SK-N-SH (cell line): Measurements from ENCODE around the gene IPPK. TPM values are rescaled to one million over a fixed set of nuclear protein-coding genes. Genes with fewer than 3 reads are reported as not detected.

Experiments
- CTCF ChIA-PET: fragments of 300-600, 350-600 bp; formaldehyde crosslinking; extraction: SDS; loops from one replicate; lab custom pipeline; 2021; lab: Yijun Ruan, JAX
- POLR2A ChIA-PET: fragments of 350-600 bp; sonication (Branson Sonifier 250); formaldehyde crosslinking; extraction: SDS; loops from one replicate; lab custom pipeline; 2020; ENCODE audit warnings: antibody characterized with exemption, inconsistent platforms; lab: Yijun Ruan, JAX
- DNase-seq: peaks from one replicate; pipeline ENCODE4 v3.0.0; 2012
- H2AFZ ChIP-seq: fragments of 200-600 bp; sonication (generic); 2 replicates; pipeline ENCODE4 v1.8.1; 2016; ENCODE audit warnings: antibody characterized with exemption, mild to moderate bottlenecking, low read depth
- H3F3A ChIP-seq: fragments of 200-600 bp; sonication (generic); replicated peaks from 2 replicates; pipeline ENCODE3; 2016; ENCODE audit warnings: antibody characterized with exemption, mild to moderate bottlenecking; ENCODE audit not compliant: insufficient read depth
- H3K27ac ChIP-seq, 2 experiments: fragments of 200-500 bp in 1 of 2; fragments of 200-600 bp in 1 of 2; sonication (Bioruptor generic) in 1 of 2; sonication (generic), shearing (Covaris generic) in 1 of 2; 2 replicates each; pipeline versions ENCODE4 v1.5.1 to v1.6.1; 2014 to 2016; ENCODE audit warnings: low read depth in 2 of 2, inconsistent platforms in 1 of 2, low read length in 1 of 2, mild to moderate bottlenecking in 1 of 2, mixed read lengths in 1 of 2
- H3K27me3 ChIP-seq: fragments of 200-600 bp; sonication (generic), shearing (Covaris generic); 2 replicates; pipeline ENCODE4 v1.6.1; 2016; ENCODE audit warnings: mixed run types; ENCODE audit not compliant: insufficient read depth
- H3K36me3 ChIP-seq, 2 experiments: fragments of 200-500 bp in 1 of 2; fragments of 200-600 bp in 1 of 2; sonication (Bioruptor generic) in 1 of 2; sonication (generic) in 1 of 2; replicated peaks in 1 of 2; 2 replicates each; pipeline versions ENCODE3 to v1.5.1; 2014 to 2016; ENCODE audit warnings: low read length in 1 of 2, mild to moderate bottlenecking in 1 of 2; ENCODE audit not compliant: insufficient read depth in 2 of 2, control insufficient read depth in 1 of 2
- H3K4me1 ChIP-seq, 2 experiments: fragments of 200-500 bp in 1 of 2; fragments of 200-600 bp in 1 of 2; sonication (Bioruptor generic) in 1 of 2; sonication (generic), shearing (Covaris generic) in 1 of 2; 2 replicates each; pipeline versions ENCODE4 v1.5.1 to v1.6.1; 2014 to 2016; ENCODE audit warnings: low read depth in 1 of 2, low read length in 1 of 2, mixed run types in 1 of 2; ENCODE audit not compliant: insufficient read depth in 2 of 2, control insufficient read depth in 1 of 2
- H3K4me2 ChIP-seq: fragments of 200-600 bp; sonication (generic), shearing (Covaris generic); 2 replicates; pipeline ENCODE4 v1.6.1; 2017; ENCODE audit warnings: mixed run types
- H3K4me3 ChIP-seq, 2 experiments: fragments of 200-500 bp in 1 of 2; fragments of 200-600 bp in 1 of 2; sonication (Bioruptor generic) in 1 of 2; sonication (generic), shearing (Covaris generic) in 1 of 2; 2 replicates each; pipeline versions ENCODE4 v1.5.1 to v1.8.1; 2014 to 2016; ENCODE audit warnings: low read depth in 2 of 2, inconsistent platforms in 1 of 2, low read length in 1 of 2, mild to moderate bottlenecking in 1 of 2, mixed read lengths in 1 of 2, moderate library complexity in 1 of 2
- H3K79me2 ChIP-seq: fragments of 200-600 bp; sonication (generic); 2 replicates; pipeline ENCODE4 v1.8.1; 2017; ENCODE audit warnings: mild to moderate bottlenecking; ENCODE audit not compliant: insufficient read depth
- H3K9ac ChIP-seq: fragments of 200-600 bp; sonication (generic); 2 replicates; pipeline ENCODE4 v1.6.1; 2017; ENCODE audit warnings: mixed run types
- H3K9me2 ChIP-seq: fragments of 200-600 bp; sonication (generic); 2 replicates; pipeline ENCODE4 v1.6.1; 2017; ENCODE audit warnings: mixed run types
- H3K9me3 ChIP-seq: fragments of 200-600 bp; sonication (generic); 2 replicates; pipeline ENCODE4 v1.6.1; 2017; ENCODE audit warnings: mixed run types, mild to moderate bottlenecking, moderate library complexity
- H4K20me1 ChIP-seq: fragments of 200-600 bp; sonication (generic); 2 replicates; pipeline ENCODE4 v1.6.1; 2017; ENCODE audit warnings: mild to moderate bottlenecking, mixed run types; ENCODE audit not compliant: insufficient read depth
- CHD2 ChIP-seq: fragments of 150-350 bp; IDR thresholded peaks from 2 replicates; pipeline ENCODE4 v1.6.1; 2018; ENCODE audit warnings: low read length; ENCODE audit not compliant: partially characterized antibody
- CTCF ChIP-seq: fragments of 200-600 bp; sonication (generic); IDR thresholded peaks from 2 replicates; pipeline ENCODE4 v1.6.1; 2017; ENCODE audit warnings: antibody characterized with exemption, mild to moderate bottlenecking, moderate library complexity
- FOXJ3 ChIP-seq: sonication (generic); formaldehyde crosslinking; IDR thresholded peaks from 2 replicates; pipeline ENCODE4 v1.5.1; 2020; ENCODE audit warnings: mild to moderate bottlenecking, missing genetic modification reagents
- FOXM1 ChIP-seq: IDR thresholded peaks from 2 replicates; pipeline ENCODE4 v1.4.0; 2012; ENCODE audit warnings: low read depth, mild to moderate bottlenecking
- GATA2 ChIP-seq: sonication (generic); formaldehyde crosslinking; IDR thresholded peaks from 2 replicates; pipeline ENCODE4 v1.5.0; 2020; ENCODE audit warnings: mild to moderate bottlenecking, missing genetic modification reagents
- MEF2A ChIP-seq: IDR thresholded peaks from 2 replicates; pipeline ENCODE4 v1.4.0; 2012; ENCODE audit warnings: low read depth, borderline replicate concordance
- MXI1 ChIP-seq: IDR thresholded peaks from 2 replicates; pipeline ENCODE4 v1.6.1; 2012; ENCODE audit warnings: mild to moderate bottlenecking, low read depth, low read length, improper control_type of control experiment
- NFIC ChIP-seq: IDR thresholded peaks from 2 replicates; pipeline ENCODE4 v1.4.0; 2012; ENCODE audit warnings: borderline replicate concordance
- NRF1 ChIP-seq: IDR thresholded peaks from 2 replicates; pipeline ENCODE4 v1.6.1; 2012; ENCODE audit warnings: low read depth, mild to moderate bottlenecking, low read length
- POLR2AphosphoS5 ChIP-seq: IDR thresholded peaks from 2 replicates; pipeline ENCODE4 v1.6.1; 2012; ENCODE audit warnings: low read depth, low read length
- RAD21 ChIP-seq: IDR thresholded peaks from 2 replicates; pipeline ENCODE4 v1.6.1; 2012; ENCODE audit warnings: mild to moderate bottlenecking, low read length
- RCOR1 ChIP-seq: fragments of 150-350 bp; IDR thresholded peaks from 2 replicates; pipeline ENCODE4 v1.6.1; 2017; ENCODE audit warnings: antibody characterized with exemption, low read length
- RFX5 ChIP-seq: IDR thresholded peaks from 2 replicates; pipeline ENCODE4 v1.6.1; 2012; ENCODE audit warnings: mild to moderate bottlenecking, improper control_type of control experiment, low read length
- RXRA ChIP-seq: IDR thresholded peaks from 2 replicates; pipeline ENCODE4 v1.4.0; 2012; ENCODE audit warnings: low read depth, mild to moderate bottlenecking, borderline replicate concordance
- SIN3A ChIP-seq: IDR thresholded peaks from 2 replicates; pipeline ENCODE4 v1.6.1; 2012; ENCODE audit warnings: low read depth, mild to moderate bottlenecking, low read length, moderate library complexity, borderline replicate concordance
- SMC3 ChIP-seq: IDR thresholded peaks from 2 replicates; pipeline ENCODE4 v1.6.1; 2012; ENCODE audit warnings: low read depth, low read length, improper control_type of control experiment
- TEAD4 ChIP-seq: IDR thresholded peaks from 2 replicates; pipeline ENCODE4 v1.4.0; 2012; ENCODE audit warnings: mild to moderate bottlenecking, borderline replicate concordance; ENCODE audit not compliant: insufficient read depth
- USF1 ChIP-seq: IDR thresholded peaks from 2 replicates; pipeline ENCODE4 v1.4.0; 2012; ENCODE audit warnings: low read depth, borderline replicate concordance
- WGBS: methylation state at CpG from one replicate; pipeline ENCODE4 v1.1.6; 2017; ENCODE audit warnings: low lambda C conversion rate; 5-methylcytosine and 5-hydroxymethylcytosine counted together
- polyA plus RNA-seq, 3 experiments: library from polyadenylated mRNA; depleted of rRNA; stranded (reverse); fragments of >200 nt; gene quantifications; 2 replicates each; pipeline ENCODE4 v1.2.3, GENCODE V29; 2012

IPPK gene
- polyA plus RNA-seq, 1 of the 3 experiments (the other 2 are of a cell fraction), result 16.5 TPM

- no peak for DNase-seq
Measured at GRCh38 chr9:92616199-92616641, 53.7 kb downstream of the IPPK start.

GRCh38 chr9:92615790-92616189, 54.1 kb downstream of the IPPK start:
- Histone ChIP-seq H3K4me1 (no peaks in the 10 kb centered on the region; a peak in 1 of 4 replicates), H3K9me2 (no peaks in the 10 kb centered on the region), H3K9me3 (no peaks in the 10 kb centered on the region), H2AFZ (no peak overlapping the region), H3K4me2 (no peak overlapping the region), H3K79me2 (no peaks in the 10 kb centered on the region), H3K9ac (no peak overlapping the region), H3K27ac (no peak overlapping the region), H4K20me1 (no peaks in the 10 kb centered on the region), H3K36me3 (peaks cover 9 to 87% of the 10 kb centered on the region in 2 experiments), H3F3A (no peaks in the 10 kb centered on the region), H3K27me3 (no peaks in the 10 kb centered on the region), H3K4me3 (no peak overlapping the region)
- TF ChIP-seq SMC3 (no peak), CHD2 (no peak), FOXJ3 (CRISPR knock-in tag) (no peak), NRF1 (no peak), POLR2AphosphoS5 (no peak), GATA2 (CRISPR knock-in tag) (no peak), CTCF (no peak), RCOR1 (no peak), RAD21 (no peak), SIN3A (no peak), RFX5 (no peak), RXRA (no peak)
- no peak for DNase-seq
- ChIA-PET CTCF (interaction anchor here (0.6 to 3.5 kb wide), 2 partner anchors 18 to 68 kb away, joined by 3 to 18 read pairs; no protein-coding TSS in a partner anchor), POLR2A (no interaction called here)
- WGBS, result 98% methylated on average over 13 of the region's 13 CpGs

More at GRCh38 chr9:92616199-92616641, 53.7 kb downstream of the IPPK start:
- POLR2A ChIA-PET, result no interaction called here
- Histone ChIP-seq H3K4me2 (no peak overlapping the region), H3K4me3 (no peak overlapping the region), H3K79me2 (no peaks in the 10 kb centered on the region), H4K20me1 (no peaks in the 10 kb centered on the region), H3K27me3 (no peaks in the 10 kb centered on the region), H3K36me3 (peaks cover 9 to 85% of the 10 kb centered on the region in 2 experiments), H3F3A (no peaks in the 10 kb centered on the region), H3K4me1 (no peaks in the 10 kb centered on the region; a peak in 1 of 4 replicates), H3K9me3 (no peaks in the 10 kb centered on the region), H2AFZ (no peak overlapping the region), H3K27ac (no peak overlapping the region), H3K9ac (no peak overlapping the region), H3K9me2 (no peaks in the 10 kb centered on the region)
- 90% methylated on average over 11 of the region's 11 CpGs for WGBS
- CTCF ChIA-PET, result interaction anchor here (3.5 kb wide), 1 partner anchor 18 kb away, joined by 18 read pairs; no protein-coding TSS in a partner anchor
- TF ChIP-seq CHD2, result no peak
- TF ChIP-seq NFIC, result no peak
- no peak for TF ChIP-seq GATA2 (CRISPR knock-in tag)
- TF ChIP-seq FOXM1, result no peak
- TF ChIP-seq USF1, result no peak
- TF ChIP-seq TEAD4, result no peak
- TF ChIP-seq MXI1, result no peak
- TF ChIP-seq MEF2A, result no peak
